ENCODE results near the gene IL34. TPM values are rescaled to one million over a fixed set of nuclear protein-coding genes. Genes with fewer than 3 reads are reported as not detected.

IL34 gene
- total and polyA plus RNA-seq, 2 of the 13 experiments (the other 11 are each of a cell fraction or from before 2014, with no cell fraction given), result 1.2 to 1.3 TPM

GRCh38 chr16:70675851-70676513, 29.6 kb downstream of the IL34 start:
- Histone ChIP-seq H4K20me1 (ENCODE audit: insufficient read depth, low read length) (peaks cover 1% of the 10 kb centered on the region; the same call in 1 of the 2 replicates), H2AFZ (ENCODE audit: low read length) (no peak overlapping the region), H3K4me2 (ENCODE audit: low read depth, low read length) (no peak overlapping the region), H3K9me3 (ENCODE audit: low read length) (no peaks in the 10 kb centered on the region), H3K9ac (ENCODE audit: insufficient read depth, low read depth, low read length) (no peak overlapping the region), H3K27me3 (ENCODE audit: control insufficient read depth in 1 of 2, insufficient read depth in 2 of 2, low read length in 2 of 2) (no peaks in the 10 kb centered on the region), H3K79me2 (ENCODE audit: insufficient read depth, low read length) (peaks cover 20% of the 10 kb centered on the region), H3K36me3 (replicated peaks in 1 of 2; ENCODE audit: control insufficient read depth in 1 of 2, insufficient read depth in 2 of 2, low read length in 2 of 2) (peaks cover 69 to 93% of the 10 kb centered on the region in 2 experiments), H3K27ac (ENCODE audit: extremely low read length, insufficient read depth, low read length) (peak overlapping the region; percentile 20), H3K4me1 (ENCODE audit: insufficient read depth, low read length) (peaks cover 8% of the 10 kb centered on the region), H3K4me3 (replicated peaks in 1 of 3; ENCODE audit: insufficient read depth in 1 of 3, low read depth in 2 of 3, low read length in 3 of 3) (no peak overlapping the region)
- no peak; the same call in 2 of the 3 replicates for ATAC-seq
- intact Hi-C loops (cut with micrococcal nuclease; ENCODE audit: unreplicated experiment) (no loop called here), in situ Hi-C loops (cut with HindIII; ENCODE audit: extremely low pct_ligation_motif_present, low pct_unique_long_range_greater_than_20kb) (no loop called here)
- 92% methylated on average over 5 of the region's 7 CpGs for WGBS (ENCODE audit: low lambda C conversion rate)
- FAIRE-seq, result no peak
- CTCF ChIA-PET (ENCODE audit: low intra/inter-chr PET ratio, low total read pairs), result no interaction called here
- POLR2A ChIA-PET, result interaction anchor here (0.9 to 18.7 kb wide), 5 partner anchors 8 to 50 kb away, joined by 3 to 536 read pairs (median 3); no protein-coding TSS in a partner anchor
- BruUV-seq (replicated peaks), result TSS peak; percentile 6
- no peak for DNase-seq (ENCODE audit: low spot score)
- TF ChIP-seq CAMTA2 (CRISPR knock-in tag; IDR thresholded peaks at IDR 0.05; ENCODE audit: borderline replicate concordance) (no peak), ZNF776 (CRISPR knock-in tag; IDR thresholded peaks at IDR 0.05) (no peak), SSRP1 (CRISPR knock-in tag; IDR thresholded peaks at IDR 0.05) (0 out of 2 replicates have a peak, but pooled peaks have one; percentile 19), E2F5 (CRISPR knock-in tag; conservative IDR thresholded peaks at IDR 0.05) (no peak), ZNF558 (CRISPR knock-in tag; IDR thresholded peaks at IDR 0.05; ENCODE audit: borderline replicate concordance) (no peak), RARG (CRISPR knock-in tag; IDR thresholded peaks at IDR 0.05; ENCODE audit: low read depth) (no peak), ZNF720 (CRISPR knock-in tag; IDR thresholded peaks at IDR 0.05) (no peak), POLR2AphosphoS2 (IDR thresholded peaks at IDR 0.05; ENCODE audit: low read depth, low read length) (peak; percentile 23; the same call in 1 of the 2 replicates), ATF6 (CRISPR knock-in tag; conservative IDR thresholded peaks at IDR 0.05) (no peak), SOX5 (CRISPR knock-in tag; IDR thresholded peaks at IDR 0.05; ENCODE audit: borderline replicate concordance) (no peak), DMAP1 (CRISPR knock-in tag; IDR thresholded peaks at IDR 0.05) (no peak), HOXA9 (CRISPR knock-in tag; IDR thresholded peaks at IDR 0.05; ENCODE audit: borderline replicate concordance) (no peak), ZNF644 (CRISPR knock-in tag; IDR thresholded peaks at IDR 0.05; ENCODE audit: low read depth) (no peak), ZNF569 (CRISPR knock-in tag; IDR thresholded peaks at IDR 0.05; ENCODE audit: borderline replicate concordance) (no peak), ZNF253 (CRISPR knock-in tag; IDR thresholded peaks at IDR 0.05; ENCODE audit: borderline replicate concordance) (no peak), ZNF34 (CRISPR knock-in tag; IDR thresholded peaks at IDR 0.05; ENCODE audit: borderline replicate concordance) (no peak), ZBTB20 (CRISPR knock-in tag; IDR thresholded peaks at IDR 0.05; ENCODE audit: borderline replicate concordance, low read depth) (no peak), AGO2 (optimal IDR thresholded peaks at IDR 0.05; ENCODE audit: low read depth, low read length) (peak; percentile 91), GMEB1 (CRISPR knock-in tag; IDR thresholded peaks at IDR 0.05; ENCODE audit: borderline replicate concordance) (no peak), NFATC3 (CRISPR knock-in tag; IDR thresholded peaks at IDR 0.05) (no peak), TARDBP (CRISPR knock-in tag; IDR thresholded peaks at IDR 0.05) (no peak), GFI1 (CRISPR knock-in tag; IDR thresholded peaks at IDR 0.05; ENCODE audit: borderline replicate concordance) (no peak)
